PC-9 (cell line): Measurements from ENCODE around the gene SRGAP1. TPM values are rescaled to one million over a fixed set of nuclear protein-coding genes. Genes with fewer than 3 reads are reported as not detected.

Experiments used
- BruUV-seq: library from RNA; stranded (reverse); fragments of 400-500 nt; replicated peaks from 2 replicates; lab custom pipeline; 2021; lab: Mats Ljungman, UMichigan
- CTCF ChIA-PET: fragments of 300-600 bp; sonication (Branson Sonifier 250); formaldehyde crosslinking; loops from one replicate; lab custom pipeline; 2022; ENCODE audit warnings: antibody characterized with exemption; lab: Charles Lee
- POLR2A ChIA-PET: fragments of 300-600 bp; sonication (Branson Sonifier 250); formaldehyde crosslinking; loops from one replicate; lab custom pipeline; 2022; ENCODE audit warnings: antibody characterized with exemption; ENCODE audit not compliant: unreplicated experiment; lab: Charles Lee
- DNase-seq, 2 experiments: peaks; one replicate each; pipeline versions ENCODE4 v3.0.0 to v3.0.0-alpha.2; 2015 to 2022; ENCODE audit warnings: mixed read lengths in 1 of 2
- H2AFZ ChIP-seq: fragments of 200-600 bp; sonication (generic); 2 replicates; pipeline ENCODE4 v1.8.1; 2017; ENCODE audit warnings: antibody characterized with exemption
- H3F3A ChIP-seq: fragments of 200-600 bp; sonication (generic); 2 replicates; pipeline ENCODE4 v1.8.1; 2017; ENCODE audit warnings: antibody characterized with exemption, mild to moderate bottlenecking, low read depth; ENCODE audit not compliant: insufficient read depth
- H3K27ac ChIP-seq: fragments of 200-600 bp; sonication (generic); 2 replicates; pipeline ENCODE4 v1.6.1; 2016; ENCODE audit warnings: mixed run types
- H3K27me3 ChIP-seq: fragments of 200-600 bp; sonication (generic); 2 replicates; pipeline ENCODE4 v1.6.1; 2016; ENCODE audit warnings: low read depth, mixed run types; ENCODE audit not compliant: insufficient read depth
- H3K36me3 ChIP-seq: fragments of 200-600 bp; sonication (generic); 2 replicates; pipeline ENCODE4 v1.6.1; 2016; ENCODE audit warnings: low read depth, mixed run types
- H3K4me1 ChIP-seq: fragments of 200-600 bp; sonication (generic); replicated peaks from 2 replicates; pipeline ENCODE4 v1.6.1; 2016; ENCODE audit warnings: mixed run types; ENCODE audit not compliant: insufficient read depth
- H3K4me2 ChIP-seq: fragments of 200-600 bp; sonication (generic); 2 replicates; pipeline ENCODE4 v1.6.1; 2017; ENCODE audit warnings: mixed run types
- H3K4me3 ChIP-seq: fragments of 200-600 bp; sonication (generic); 2 replicates; pipeline ENCODE4 v1.6.1; 2016; ENCODE audit warnings: mixed run types
- H3K79me2 ChIP-seq: fragments of 200-600 bp; sonication (generic); 2 replicates; pipeline ENCODE4 v1.6.1; 2017; ENCODE audit warnings: low read depth, mixed run types
- H3K9me2 ChIP-seq: fragments of 200-600 bp; sonication (generic); 2 replicates; pipeline ENCODE4 v1.8.1; 2017; ENCODE audit warnings: mild to moderate bottlenecking; ENCODE audit not compliant: insufficient read depth
- H3K9me3 ChIP-seq: fragments of 200-600 bp; sonication (generic); 2 replicates; pipeline ENCODE4 v1.8.1; 2016; ENCODE audit warnings: low read depth; ENCODE audit not compliant: insufficient read depth
- H4K20me1 ChIP-seq: fragments of 200-600 bp; sonication (generic); 2 replicates; pipeline ENCODE4 v1.8.1; 2017; ENCODE audit not compliant: insufficient read depth
- CTCF ChIP-seq: fragments of 200-600 bp; sonication (generic); conservative IDR thresholded peaks from 2 replicates; pipeline ENCODE4 v1.6.1; 2017; ENCODE audit warnings: mixed run types, antibody characterized with exemption, mild to moderate bottlenecking, moderate library complexity
- EZH2 ChIP-seq: fragments of 200-600 bp; sonication (generic); IDR thresholded peaks from 2 replicates; pipeline ENCODE4 v1.8.0; 2017; ENCODE audit warnings: antibody characterized with exemption, low read depth
- intact Hi-C: fragments of 100-400 bp; cut with micrococcal nuclease; formaldehyde crosslinking; loops from one replicate; pipeline ENCODE4 v1.10.0; 2022; ENCODE audit not compliant: unreplicated experiment
- total RNA-seq: library from RNA; stranded (reverse); gene quantifications from 2 replicates; pipeline ENCODE4 v1.2.3, GENCODE V29; 2021

Gene SRGAP1
- total RNA-seq, 1 experiment from 2014 or later: 24.5 TPM

GRCh38 chr12:64190140-64190539 lies 345.6 kb downstream of the SRGAP1 start:
- no TSS peak for BruUV-seq
- intact Hi-C loops: no loop called here
- Histone ChIP-seq H3K9me3 (no peaks in the 10 kb centered on the region), H3K27ac (no peak overlapping the region), H3K36me3 (peaks cover 9% of the 10 kb centered on the region; the same call in 1 of the 2 replicates), H4K20me1 (no peaks in the 10 kb centered on the region), H3K4me1 (peaks cover 32% of the 10 kb centered on the region), H3K27me3 (no peaks in the 10 kb centered on the region), H3K79me2 (no peaks in the 10 kb centered on the region), H3K9me2 (no peaks in the 10 kb centered on the region; the same call in 1 of the 2 replicates), H3K4me2 (no peak overlapping the region), H3F3A (peaks cover 21% of the 10 kb centered on the region), H3K4me3 (no peak overlapping the region), H2AFZ (no peak overlapping the region)
- ChIA-PET POLR2A (no interaction called here), CTCF (no interaction called here)
- no peak for TF ChIP-seq CTCF
- TF ChIP-seq EZH2: no peak
- DNase-seq: no peak

GRCh38 chr12:64192644-64193444 lies 348.3 kb downstream of the SRGAP1 start:
- ChIA-PET CTCF (no interaction called here), POLR2A (no interaction called here)
- H3K9me3 ChIP-seq: no peaks in the 10 kb centered on the region
- H3K27ac ChIP-seq: no peak overlapping the region
- peaks cover 7% of the 10 kb centered on the region for H3F3A ChIP-seq
- no TSS peak for BruUV-seq
- no peaks in the 10 kb centered on the region for H3K27me3 ChIP-seq
- no peaks in the 10 kb centered on the region; the same call in 1 of the 2 replicates for H3K9me2 ChIP-seq
- intact Hi-C loops: no loop called here
- no peaks in the 10 kb centered on the region for H4K20me1 ChIP-seq
- H3K36me3 ChIP-seq: peaks cover 9% of the 10 kb centered on the region; the same call in 1 of the 2 replicates
- peaks cover 13% of the 10 kb centered on the region for H3K4me1 ChIP-seq
- no peaks in the 10 kb centered on the region for H3K79me2 ChIP-seq
- TF ChIP-seq CTCF (no peak), EZH2 (no peak)
- no peak overlapping the region for H2AFZ ChIP-seq
- no peak overlapping the region for H3K4me3 ChIP-seq
- no peak for DNase-seq
- H3K4me2 ChIP-seq: no peak overlapping the region

- intact Hi-C loops: no loop called here
- peaks cover 9% of the 10 kb centered on the region; the same call in 1 of the 2 replicates for H3K36me3 ChIP-seq
- POLR2A ChIA-PET: no interaction called here
- no peak for DNase-seq
- no peak overlapping the region for H3K4me3 ChIP-seq
- no peak overlapping the region for H2AFZ ChIP-seq
- no peaks in the 10 kb centered on the region for H3K9me2 ChIP-seq
- H3K4me1 ChIP-seq: peaks cover 2% of the 10 kb centered on the region; the same call in 1 of the 2 replicates
- TF ChIP-seq CTCF (no peak), EZH2 (no peak)
- no peaks in the 10 kb centered on the region for H3K27me3 ChIP-seq
- no peaks in the 10 kb centered on the region for H3K9me3 ChIP-seq
- no peaks in the 10 kb centered on the region for H3K79me2 ChIP-seq
- H3K4me2 ChIP-seq: no peak overlapping the region
- BruUV-seq: no TSS peak
- no peaks in the 10 kb centered on the region for H4K20me1 ChIP-seq
- no peaks in the 10 kb centered on the region for H3F3A ChIP-seq
- no peak overlapping the region for H3K27ac ChIP-seq
- CTCF ChIA-PET: no interaction called here
Measured at GRCh38 chr12:64193931-64194330, 349.4 kb downstream of the SRGAP1 start.
